ENCODE results near the gene FST.

DNA sequence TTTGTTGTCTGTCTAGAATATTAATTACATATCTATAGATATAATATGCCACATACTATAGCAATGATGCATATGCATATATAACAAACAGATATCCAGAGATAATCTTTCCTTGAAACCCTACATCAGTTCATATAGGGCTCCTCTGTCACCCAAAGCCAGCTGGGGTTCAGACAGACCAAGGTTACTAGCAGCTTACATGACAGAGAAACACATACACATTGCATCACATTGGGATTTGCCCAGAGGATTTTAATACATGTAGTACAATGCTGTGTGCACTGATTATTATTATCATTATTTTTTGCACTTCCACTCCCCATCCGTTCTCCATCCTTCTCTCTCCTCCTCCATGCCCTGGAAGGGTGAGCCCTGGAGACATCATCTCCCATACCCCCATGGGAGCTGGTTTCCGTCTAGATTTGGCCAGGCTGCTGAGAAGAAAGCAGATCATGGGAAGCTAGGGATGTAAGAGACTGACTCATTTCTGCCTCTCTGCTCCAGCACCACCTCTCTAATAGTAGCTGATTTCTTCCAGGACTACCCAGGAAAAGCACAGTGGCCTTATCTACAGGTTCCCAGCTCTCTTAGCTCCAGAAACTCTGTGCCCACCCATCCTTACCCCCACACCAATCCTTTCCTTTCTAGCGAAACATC lies 23.3 kb downstream of the FST start:
- TF ChIP-seq EZH2 (IDR thresholded peaks at IDR 0.05; ENCODE audit: insufficient read depth, poor library complexity, severe bottlenecking) (no peak), EZH2phosphoT487 (IDR thresholded peaks at IDR 0.05; ENCODE audit: insufficient read depth, low read depth) (no peak)
